ENCODE data around the gene ABCG2. TPM values are rescaled to one million over a fixed set of nuclear protein-coding genes. Genes with fewer than 3 reads are reported as not detected.

The ABCG2 gene
- total RNA-seq, 5 donors from 2014 or later (not counting 1 experiment from before 2014, with no cell fraction given): 0.35 to 1.1 (median 0.44) TPM; not detected in 1

GRCh38 chr4:88075336-88075735, 83.1 kb downstream of the ABCG2 start:
- peaks cover 0 to 21% of the 10 kb centered on the region in 2 donors for H3K36me3 ChIP-seq (ENCODE audit: control insufficient read depth in 2 of 2, extremely low read depth in 1 of 2, insufficient read depth in 1 of 2, low read length in 1 of 2)

GRCh38 chr4:88070031-88070430, 88.4 kb downstream of the ABCG2 start:
- H3K4me3 Mint-ChIP-seq: no peak overlapping the region
- DNase-seq (no peak), ATAC-seq (replicated peaks in 1 of 4) (no peak)
- no peaks in the 10 kb centered on the region for H3K27me3 ChIP-seq (replicated peaks in 1 of 2; ENCODE audit: control insufficient read depth in 2 of 2, extremely low read depth in 1 of 2, insufficient read depth in 2 of 2, low read length in 1 of 2)
- no peak overlapping the region for H3K27ac Mint-ChIP-seq
- H3K36me3 ChIP-seq (ENCODE audit: control insufficient read depth in 2 of 2, extremely low read depth in 1 of 2, insufficient read depth in 1 of 2, low read length in 1 of 2): peaks cover 0 to 41% of the 10 kb centered on the region in 2 donors
- no peaks in the 10 kb centered on the region for H3K4me1 Mint-ChIP-seq
- ChIA-PET POLR2A (interaction anchor here in 1 of 2 donors (0.6 kb wide), 2 partner anchors 543 to 596 kb away, joined by 3 read pairs; no protein-coding TSS in a partner anchor), CTCF (no interaction called here)
- H3K4me3 ChIP-seq (ENCODE audit: control insufficient read depth in 1 of 2, extremely low read depth in 1 of 2, low read length in 1 of 2): no peak overlapping the region
- H3K9me3 ChIP-seq: no peaks in the 10 kb centered on the region
- H3K36me3 Mint-ChIP-seq: peaks cover 67% of the 10 kb centered on the region
- peaks cover 0 to 14% (median 10%) of the 10 kb centered on the region in 3 donors for H3K9me3 Mint-ChIP-seq
- no CpG with 5 or more reads among the region's 1 CpG for WGBS (ENCODE audit: insufficient coverage)
- H3K27ac ChIP-seq (ENCODE audit: low read length): no peak overlapping the region
- no peaks in the 10 kb centered on the region for H3K27me3 Mint-ChIP-seq
- H3K4me1 ChIP-seq (ENCODE audit: control insufficient read depth in 1 of 2, extremely low read depth in 1 of 2, insufficient read depth in 2 of 2, low read length in 2 of 2): no peaks in the 10 kb centered on the region

More at GRCh38 chr4:88075336-88075735, 83.1 kb downstream of the ABCG2 start:
- no peak for ATAC-seq (replicated peaks in 1 of 4)
- peaks cover 0 to 10% (median 7%) of the 10 kb centered on the region in 3 donors for H3K9me3 Mint-ChIP-seq
- no peak for DNase-seq
- no peaks in the 10 kb centered on the region for H3K4me1 Mint-ChIP-seq
- Histone ChIP-seq H3K4me3 (ENCODE audit: control insufficient read depth in 1 of 2, extremely low read depth in 1 of 2, low read length in 1 of 2) (no peak overlapping the region), H3K27ac (ENCODE audit: low read length) (no peak overlapping the region), H3K9me3 (no peaks in the 10 kb centered on the region), H3K4me1 (ENCODE audit: control insufficient read depth in 1 of 2, extremely low read depth in 1 of 2, insufficient read depth in 2 of 2, low read length in 2 of 2) (no peaks in the 10 kb centered on the region), H3K27me3 (replicated peaks in 1 of 2; ENCODE audit: control insufficient read depth in 2 of 2, extremely low read depth in 1 of 2, insufficient read depth in 2 of 2, low read length in 1 of 2) (no peaks in the 10 kb centered on the region)
- H3K4me3 Mint-ChIP-seq: no peak overlapping the region
- H3K27me3 Mint-ChIP-seq: no peaks in the 10 kb centered on the region
- WGBS (ENCODE audit: insufficient coverage): no CpG with 5 or more reads among the region's 9 CpGs
- peaks cover 42% of the 10 kb centered on the region for H3K36me3 Mint-ChIP-seq
- ChIA-PET POLR2A (interaction anchor here in 1 of 2 donors (0.6 kb wide), 1 partner anchor 989 kb away, joined by 3 read pairs; no protein-coding TSS in a partner anchor), CTCF (no interaction called here)
- no peak overlapping the region for H3K27ac Mint-ChIP-seq

DNA sequence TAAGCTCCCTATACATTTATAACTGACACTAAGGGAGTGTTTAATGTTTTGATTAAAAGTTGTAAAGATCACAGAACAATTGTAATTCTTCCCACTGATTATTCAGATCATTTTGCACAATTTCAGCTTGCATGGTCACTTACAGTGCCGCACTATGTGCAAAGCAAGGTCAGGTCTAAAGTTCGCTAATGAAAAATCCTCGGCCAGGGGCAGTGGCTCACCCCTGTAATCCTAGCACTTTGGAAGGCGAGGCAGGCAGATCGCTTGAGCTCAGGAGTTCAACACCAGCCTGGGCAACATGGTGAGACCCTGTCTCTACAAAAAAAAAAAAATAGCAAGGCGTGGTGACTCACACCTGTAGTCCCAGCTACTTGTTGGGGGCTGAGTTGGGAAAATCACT, 94.0 kb downstream of the ABCG2 start:
- WGBS (ENCODE audit: insufficient coverage): 93% methylated on average over 2 of the region's 6 CpGs
- H3K4me1 ChIP-seq (ENCODE audit: control insufficient read depth in 1 of 2, extremely low read depth in 1 of 2, insufficient read depth in 2 of 2, low read length in 2 of 2): no peaks in the 10 kb centered on the region
- no peak overlapping the region for H3K4me3 ChIP-seq (ENCODE audit: control insufficient read depth in 1 of 2, extremely low read depth in 1 of 2, low read length in 1 of 2)
- H3K9me3 Mint-ChIP-seq: peaks cover 0 to 4% (median 3%) of the 10 kb centered on the region in 3 donors
- no peak overlapping the region for H3K27ac Mint-ChIP-seq
- ATAC-seq (replicated peaks in 1 of 4): no peak
- no peak for DNase-seq
- CTCF ChIA-PET: interaction anchor here in 1 of 2 donors (0.5 kb wide), 1 partner anchor 25 kb away, joined by 3 read pairs; no protein-coding TSS in a partner anchor
- POLR2A ChIA-PET: no interaction called here
- H3K4me1 Mint-ChIP-seq: no peaks in the 10 kb centered on the region
- H3K27me3 Mint-ChIP-seq: no peaks in the 10 kb centered on the region
- peaks cover 0 to 27% of the 10 kb centered on the region in 2 donors for H3K36me3 ChIP-seq (ENCODE audit: control insufficient read depth in 2 of 2, extremely low read depth in 1 of 2, insufficient read depth in 1 of 2, low read length in 1 of 2)
- peaks cover 46% of the 10 kb centered on the region for H3K36me3 Mint-ChIP-seq
- H3K27me3 ChIP-seq (replicated peaks in 1 of 2; ENCODE audit: control insufficient read depth in 2 of 2, extremely low read depth in 1 of 2, insufficient read depth in 2 of 2, low read length in 1 of 2): no peaks in the 10 kb centered on the region
- H3K9me3 ChIP-seq: no peaks in the 10 kb centered on the region
- no peak overlapping the region for H3K27ac ChIP-seq (ENCODE audit: low read length)
- H3K4me3 Mint-ChIP-seq: no peak overlapping the region

DNA sequence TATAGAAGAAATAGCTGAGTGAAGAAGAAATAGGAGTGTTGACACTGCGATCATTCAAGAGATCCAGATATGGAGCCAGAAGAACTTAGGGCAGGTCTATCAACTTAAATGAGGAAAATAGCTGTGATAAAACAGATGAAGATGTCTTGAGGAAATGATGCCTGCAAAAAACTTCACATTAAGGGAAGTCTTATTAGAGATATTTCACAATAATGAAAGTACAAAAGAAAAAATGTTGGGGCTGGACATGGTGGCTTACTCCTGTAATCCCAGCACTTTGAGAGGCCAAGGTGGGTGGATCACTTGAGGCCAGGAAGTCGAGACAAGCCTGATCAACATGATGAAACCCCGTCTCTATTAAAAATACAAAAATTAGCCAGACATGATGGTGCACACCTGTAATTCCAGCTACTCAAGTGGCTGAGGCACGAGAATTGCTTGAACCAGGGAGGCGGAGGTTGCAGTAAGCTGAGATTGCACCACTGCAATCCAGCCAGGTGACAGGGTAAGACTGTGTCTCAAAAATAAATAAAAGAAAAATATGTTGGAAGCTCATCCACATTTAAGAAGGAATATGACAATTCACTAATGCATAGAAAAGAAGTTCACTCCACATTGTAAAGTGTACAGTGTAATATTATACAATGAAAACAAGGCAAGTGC, 94.7 kb downstream of the ABCG2 start:
- no peaks in the 10 kb centered on the region for H3K4me1 ChIP-seq (ENCODE audit: control insufficient read depth in 1 of 2, extremely low read depth in 1 of 2, insufficient read depth in 2 of 2, low read length in 2 of 2)
- H3K4me3 Mint-ChIP-seq: no peak overlapping the region
- ATAC-seq (replicated peaks in 1 of 4) (no peak), DNase-seq (no peak)
- no peaks in the 10 kb centered on the region for H3K4me1 Mint-ChIP-seq
- H3K9me3 ChIP-seq: no peaks in the 10 kb centered on the region
- peaks cover 0 to 4% (median 3%) of the 10 kb centered on the region in 3 donors for H3K9me3 Mint-ChIP-seq
- no peak overlapping the region for H3K27ac ChIP-seq (ENCODE audit: low read length)
- no peak overlapping the region for H3K27ac Mint-ChIP-seq
- POLR2A ChIA-PET: no interaction called here
- H3K36me3 ChIP-seq (ENCODE audit: control insufficient read depth in 2 of 2, extremely low read depth in 1 of 2, insufficient read depth in 1 of 2, low read length in 1 of 2): peaks cover 0 to 27% of the 10 kb centered on the region in 2 donors
- peaks cover 41% of the 10 kb centered on the region for H3K36me3 Mint-ChIP-seq
- no peaks in the 10 kb centered on the region for H3K27me3 ChIP-seq (replicated peaks in 1 of 2; ENCODE audit: control insufficient read depth in 2 of 2, extremely low read depth in 1 of 2, insufficient read depth in 2 of 2, low read length in 1 of 2)
- CTCF ChIA-PET: no interaction called here
- WGBS (ENCODE audit: insufficient coverage): 100% methylated on average over 2 of the region's 5 CpGs
- no peaks in the 10 kb centered on the region for H3K27me3 Mint-ChIP-seq
- no peak overlapping the region for H3K4me3 ChIP-seq (ENCODE audit: control insufficient read depth in 1 of 2, extremely low read depth in 1 of 2, low read length in 1 of 2)

DNA sequence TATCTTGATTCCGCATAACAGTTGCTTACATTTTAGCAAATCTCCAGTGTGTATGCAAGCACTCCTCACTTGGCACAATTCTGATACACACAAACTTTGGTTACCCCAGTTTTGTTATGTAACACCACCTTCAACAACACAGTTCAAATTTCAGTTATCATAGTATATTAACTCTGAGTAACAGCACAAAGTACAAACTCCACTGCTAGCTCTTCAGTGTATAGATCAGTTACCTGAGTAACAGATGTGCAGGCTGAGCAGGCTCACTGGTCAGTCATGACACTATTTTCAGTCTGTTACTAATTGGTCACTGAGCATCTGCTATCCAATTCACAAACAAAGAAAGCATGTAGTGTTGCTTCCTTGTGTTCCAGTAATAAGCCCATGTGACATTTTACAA, 95.6 kb downstream of the ABCG2 start:
- Mint-ChIP-seq H3K27me3 (no peaks in the 10 kb centered on the region), H3K4me1 (no peaks in the 10 kb centered on the region), H3K4me3 (no peak overlapping the region), H3K9me3 (no peaks in the 10 kb centered on the region), H3K36me3 (peaks cover 37% of the 10 kb centered on the region), H3K27ac (no peak overlapping the region)
- Histone ChIP-seq H3K9me3 (no peaks in the 10 kb centered on the region), H3K36me3 (ENCODE audit: control insufficient read depth in 2 of 2, extremely low read depth in 1 of 2, insufficient read depth in 1 of 2, low read length in 1 of 2) (peaks cover 0 to 22% of the 10 kb centered on the region in 2 donors), H3K27me3 (replicated peaks in 1 of 2; ENCODE audit: control insufficient read depth in 2 of 2, extremely low read depth in 1 of 2, insufficient read depth in 2 of 2, low read length in 1 of 2) (no peaks in the 10 kb centered on the region), H3K4me3 (ENCODE audit: control insufficient read depth in 1 of 2, extremely low read depth in 1 of 2, low read length in 1 of 2) (no peak overlapping the region), H3K4me1 (ENCODE audit: control insufficient read depth in 1 of 2, extremely low read depth in 1 of 2, insufficient read depth in 2 of 2, low read length in 2 of 2) (no peaks in the 10 kb centered on the region), H3K27ac (ENCODE audit: low read length) (no peak overlapping the region)
- WGBS (ENCODE audit: insufficient coverage): 100% methylated on average over 1 of the region's 1 CpG
- no peak for DNase-seq
- ATAC-seq (replicated peaks in 1 of 4): no peak
- POLR2A ChIA-PET: no interaction called here
- CTCF ChIA-PET: no interaction called here

GRCh38 chr4:88062311-88062710, 96.1 kb downstream of the ABCG2 start:
- no peaks in the 10 kb centered on the region for H3K4me1 Mint-ChIP-seq
- Histone ChIP-seq H3K4me3 (ENCODE audit: control insufficient read depth in 1 of 2, extremely low read depth in 1 of 2, low read length in 1 of 2) (no peak overlapping the region), H3K36me3 (ENCODE audit: control insufficient read depth in 2 of 2, extremely low read depth in 1 of 2, insufficient read depth in 1 of 2, low read length in 1 of 2) (peaks cover 0 to 17% of the 10 kb centered on the region in 2 donors), H3K4me1 (ENCODE audit: control insufficient read depth in 1 of 2, extremely low read depth in 1 of 2, insufficient read depth in 2 of 2, low read length in 2 of 2) (no peaks in the 10 kb centered on the region), H3K27ac (ENCODE audit: low read length) (no peak overlapping the region), H3K9me3 (no peaks in the 10 kb centered on the region), H3K27me3 (replicated peaks in 1 of 2; ENCODE audit: control insufficient read depth in 2 of 2, extremely low read depth in 1 of 2, insufficient read depth in 2 of 2, low read length in 1 of 2) (no peaks in the 10 kb centered on the region)
- POLR2A ChIA-PET: no interaction called here
- H3K27me3 Mint-ChIP-seq: no peaks in the 10 kb centered on the region
- no peak overlapping the region for H3K4me3 Mint-ChIP-seq
- ATAC-seq (replicated peaks in 1 of 4) (no peak), DNase-seq (no peak)
- peaks cover 32% of the 10 kb centered on the region for H3K36me3 Mint-ChIP-seq
- CTCF ChIA-PET: no interaction called here
- H3K27ac Mint-ChIP-seq: no peak overlapping the region
- no peaks in the 10 kb centered on the region for H3K9me3 Mint-ChIP-seq
- no CpG with 5 or more reads among the region's 1 CpG for WGBS (ENCODE audit: insufficient coverage)
